Measurements from ENCODE around the gene DCAF8L2.
A peak's percentile ranks its signal among the peaks of the same experiment; 100 is the strongest.
"Not testable (repeated sequence)": the region's sequence is repeated elsewhere in the genome, so short reads cannot be mapped to it uniquely, and the experiment has no call there.

The DCAF8L2 gene

DNA sequence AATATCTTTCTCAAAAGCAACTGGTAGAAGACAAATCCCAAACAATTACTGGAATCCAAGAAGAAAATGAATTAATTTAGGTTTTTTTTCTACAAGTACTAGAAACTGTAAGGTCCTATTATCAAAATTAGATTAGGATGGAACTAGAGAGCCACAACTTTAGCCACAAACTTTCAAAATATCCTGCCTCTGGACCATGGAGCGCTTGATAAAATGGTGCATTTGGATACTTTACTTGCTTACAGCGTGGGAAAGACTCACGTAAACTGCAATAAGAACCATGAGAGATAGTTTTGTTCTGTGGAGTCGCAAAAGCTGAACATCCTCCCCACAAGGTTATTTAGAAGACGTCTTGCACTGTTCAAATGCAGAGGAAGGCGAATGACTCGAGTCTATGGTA lies at the start of gene DCAF8L2:
TSS of gene DCAF8L2 (plus strand) at position 301 of the 400 bp plus-strand sequence. CDS start 156,552 bp downstream, outside the sequence.
- no peak for DNase-seq (ENCODE audit: low read depth)
- no peak within 1 kb of the TSS for H3K4me3 ChIP-seq (ENCODE audit: low read depth, low read length)
- TF ChIP-seq, protein P1, sequence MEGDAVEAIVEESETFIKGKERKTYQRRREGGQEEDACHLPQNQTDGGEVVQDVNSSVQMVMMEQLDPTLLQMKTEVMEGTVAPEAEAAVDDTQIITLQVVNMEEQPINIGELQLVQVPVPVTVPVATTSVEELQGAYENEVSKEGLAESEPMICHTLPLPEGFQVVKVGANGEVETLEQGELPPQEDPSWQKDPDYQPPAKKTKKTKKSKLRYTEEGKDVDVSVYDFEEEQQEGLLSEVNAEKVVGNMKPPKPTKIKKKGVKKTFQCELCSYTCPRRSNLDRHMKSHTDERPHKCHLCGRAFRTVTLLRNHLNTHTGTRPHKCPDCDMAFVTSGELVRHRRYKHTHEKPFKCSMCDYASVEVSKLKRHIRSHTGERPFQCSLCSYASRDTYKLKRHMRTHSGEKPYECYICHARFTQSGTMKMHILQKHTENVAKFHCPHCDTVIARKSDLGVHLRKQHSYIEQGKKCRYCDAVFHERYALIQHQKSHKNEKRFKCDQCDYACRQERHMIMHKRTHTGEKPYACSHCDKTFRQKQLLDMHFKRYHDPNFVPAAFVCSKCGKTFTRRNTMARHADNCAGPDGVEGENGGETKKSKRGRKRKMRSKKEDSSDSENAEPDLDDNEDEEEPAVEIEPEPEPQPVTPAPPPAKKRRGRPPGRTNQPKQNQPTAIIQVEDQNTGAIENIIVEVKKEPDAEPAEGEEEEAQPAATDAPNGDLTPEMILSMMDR (IDR thresholded peaks at IDR 0.05; ENCODE audit: low read depth, low read length, missing control alignments) = no peak

DNA sequence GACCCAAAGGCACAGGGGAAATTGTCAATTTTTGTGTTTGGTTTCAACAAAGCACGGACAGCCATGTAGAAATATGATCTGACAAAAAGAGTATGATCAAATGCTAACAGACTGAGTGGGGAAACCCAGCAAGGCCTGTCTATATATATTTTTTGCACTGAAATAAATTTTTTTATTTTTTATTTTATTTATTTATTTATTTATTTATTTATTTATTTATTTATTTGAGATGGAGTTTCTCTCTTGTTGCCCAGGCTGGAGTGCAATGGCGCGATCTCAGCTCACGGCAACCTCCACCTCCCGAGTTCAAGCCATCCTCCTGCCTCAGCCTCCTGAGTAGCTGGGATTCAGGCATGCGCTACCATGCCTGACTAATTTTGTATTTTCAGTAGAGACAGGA lies 49.0 kb upstream of the DCAF8L2 start:
- DNase-seq (ENCODE audit: low read depth); H3K4me3 ChIP-seq (ENCODE audit: low read depth, low read length): not testable (repeated sequence)

DNA sequence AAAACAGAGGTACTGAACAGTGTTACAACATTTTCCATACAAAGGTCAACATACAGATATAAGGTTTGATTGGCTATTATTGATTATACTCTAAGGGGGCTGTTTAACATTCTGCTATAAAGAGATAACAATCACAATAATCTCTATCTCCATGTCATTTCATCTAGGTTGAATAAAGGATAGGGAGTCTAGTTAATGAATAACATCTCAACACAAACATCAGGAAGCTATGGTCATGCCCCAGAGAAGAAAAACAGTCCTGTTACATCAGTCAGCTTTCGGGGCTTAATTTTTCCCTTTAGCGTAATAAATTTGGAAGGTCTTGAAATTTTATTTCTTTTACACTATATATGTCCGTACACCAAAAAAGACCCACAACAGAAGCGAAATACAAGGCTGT lies 41.5 kb upstream of the DCAF8L2 start:
- TF ChIP-seq, protein P1 (IDR thresholded peaks at IDR 0.05; ENCODE audit: low read depth, low read length, missing control alignments) = no peak
- DNase-seq (ENCODE audit: low read depth) = no peak
- H3K4me3 ChIP-seq (ENCODE audit: low read depth, low read length) = no peak overlapping the region

DNA sequence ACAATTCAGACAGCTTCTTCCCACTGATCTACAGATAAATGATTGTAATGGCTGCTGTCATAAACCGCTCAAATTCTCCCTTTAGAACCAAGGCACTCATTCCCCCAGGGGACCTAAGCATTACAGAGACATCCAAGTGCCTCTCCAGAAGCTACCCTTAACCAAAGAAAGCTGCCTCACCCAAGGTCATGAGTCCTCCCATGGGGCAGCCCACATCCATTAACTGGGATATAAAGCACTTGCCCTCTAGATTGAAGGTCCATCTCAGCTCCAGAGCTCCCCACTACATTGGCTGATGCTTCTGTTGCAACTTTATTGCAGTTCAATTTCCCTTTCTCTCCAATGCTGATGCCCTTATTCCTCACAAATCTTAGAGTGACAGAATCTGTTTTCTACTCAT lies 40.5 kb upstream of the DCAF8L2 start:
- H3K4me3 ChIP-seq (ENCODE audit: low read depth, low read length) = no peak overlapping the region
- TF ChIP-seq, protein P1 (IDR thresholded peaks at IDR 0.05; ENCODE audit: low read depth, low read length, missing control alignments) = no peak
- DNase-seq (ENCODE audit: low read depth) = no peak

DNA sequence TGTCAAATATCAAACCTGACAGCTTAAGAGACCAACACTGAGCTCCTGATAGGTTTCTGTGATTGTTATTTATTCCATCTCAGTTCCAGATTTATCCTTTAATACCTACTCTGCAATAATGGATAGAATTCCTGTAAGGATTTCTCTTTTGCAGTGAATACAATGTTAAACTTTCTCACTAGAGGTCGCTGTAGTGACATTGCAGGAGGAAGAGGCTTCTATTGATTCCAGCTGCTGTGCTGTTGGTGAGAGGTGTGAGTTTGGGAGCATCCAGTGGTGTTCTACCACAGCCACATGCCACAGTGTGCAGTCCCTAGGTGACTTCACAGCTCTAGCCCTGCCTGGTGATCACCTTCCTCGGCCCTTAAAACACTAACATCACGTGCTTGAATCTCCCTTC lies 34.6 kb upstream of the DCAF8L2 start:
- H3K4me3 ChIP-seq (ENCODE audit: low read depth, low read length) = no peak overlapping the region
- TF ChIP-seq, protein P1 (IDR thresholded peaks at IDR 0.05; ENCODE audit: low read depth, low read length, missing control alignments) = peak; percentile 12
- no peak for DNase-seq (ENCODE audit: low read depth)

DNA sequence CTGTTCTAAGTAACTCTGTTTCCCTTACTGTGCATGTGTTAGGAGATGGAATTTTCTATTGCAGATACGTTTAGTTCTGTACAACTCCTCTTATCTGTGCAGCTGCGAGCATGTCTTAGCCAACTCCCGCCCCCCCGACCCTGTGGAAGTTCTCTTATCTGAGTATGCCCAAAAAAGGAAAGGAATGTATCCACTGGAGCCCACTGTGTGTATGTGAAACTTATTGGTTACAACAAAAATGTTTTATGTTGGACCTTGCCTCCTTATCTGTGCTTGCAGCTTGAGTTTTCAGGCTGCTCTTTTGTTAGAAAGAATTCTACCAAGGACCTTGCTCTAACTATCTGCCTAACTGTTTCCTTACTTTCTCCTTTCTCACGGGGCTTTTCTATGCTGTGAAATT lies 24.2 kb upstream of the DCAF8L2 start:
- no peak for DNase-seq (ENCODE audit: low read depth)
- H3K4me3 ChIP-seq (ENCODE audit: low read depth, low read length) = no peak overlapping the region
- TF ChIP-seq, protein P1 (IDR thresholded peaks at IDR 0.05; ENCODE audit: low read depth, low read length, missing control alignments) = no peak

DNA sequence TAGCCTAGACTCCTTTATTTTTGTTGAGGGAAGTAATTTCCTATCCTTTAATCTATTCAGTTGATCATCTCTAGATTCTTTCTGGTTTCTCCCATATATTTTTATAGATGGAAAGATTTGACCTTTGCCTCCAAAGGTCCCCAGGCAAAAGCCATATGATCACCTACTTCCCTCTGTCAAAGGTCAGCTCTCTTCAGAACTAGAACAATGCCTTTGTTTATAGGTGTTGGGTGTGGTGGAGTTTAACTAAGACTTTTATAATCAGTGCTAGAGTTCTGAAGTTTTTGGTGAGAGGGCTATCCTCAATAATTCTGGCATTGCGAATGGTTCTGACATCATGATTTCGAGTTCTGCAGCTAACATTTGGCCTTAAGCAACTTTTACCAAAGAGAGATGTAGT lies 19.0 kb upstream of the DCAF8L2 start:
- DNase-seq (ENCODE audit: low read depth) = no peak
- no peak overlapping the region for H3K4me3 ChIP-seq (ENCODE audit: low read depth, low read length)
- TF ChIP-seq, protein P1 (IDR thresholded peaks at IDR 0.05; ENCODE audit: low read depth, low read length, missing control alignments) = no peak

DNA sequence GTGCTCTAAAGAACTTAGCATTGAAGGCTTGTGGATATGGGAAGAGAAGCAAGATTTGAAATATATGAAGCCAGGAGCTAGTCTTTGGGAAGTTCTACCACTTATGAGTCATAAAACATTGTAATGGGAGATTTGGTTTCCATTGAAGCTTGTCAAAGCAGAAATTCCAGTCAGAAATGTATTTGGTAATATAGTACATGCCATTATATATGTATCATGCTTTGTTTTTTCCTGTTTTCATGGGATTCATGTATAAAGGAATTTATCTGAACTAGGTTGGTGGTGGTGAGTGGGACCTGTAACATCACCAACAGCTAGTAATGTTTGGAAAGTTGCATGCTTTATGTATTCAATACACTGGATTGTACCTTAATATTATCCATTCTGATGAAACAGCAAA lies 14.6 kb upstream of the DCAF8L2 start:
- DNase-seq (ENCODE audit: low read depth) = no peak
- no peak overlapping the region for H3K4me3 ChIP-seq (ENCODE audit: low read depth, low read length)
- TF ChIP-seq, protein P1 (IDR thresholded peaks at IDR 0.05; ENCODE audit: low read depth, low read length, missing control alignments) = no peak
